KMS-11 (cell line): Measurements from ENCODE around the gene MRPS33.

ENCODE experiments used
- H2AFZ ChIP-seq: fragments of 200-600 bp; sonication (generic); 2 replicates; pipeline ENCODE4 v1.6.1; 2016; ENCODE audit warnings: antibody characterized with exemption, mixed run types, low read depth
- H3K27ac ChIP-seq: fragments of 200-600 bp; sonication (generic); 2 replicates; pipeline ENCODE4 v1.6.1; 2016; ENCODE audit warnings: mild to moderate bottlenecking, mixed run types
- H3K27me3 ChIP-seq: fragments of 200-600 bp; sonication (generic); 2 replicates; pipeline ENCODE4 v1.6.1; 2017; ENCODE audit warnings: mild to moderate bottlenecking, low read depth, mixed run types, moderate library complexity; ENCODE audit not compliant: insufficient read depth
- H3K36me3 ChIP-seq: fragments of 200-600 bp; sonication (generic); 2 replicates; pipeline ENCODE4 v1.6.1; 2017; ENCODE audit warnings: mild to moderate bottlenecking, mixed run types; ENCODE audit not compliant: insufficient read depth
- H3K4me1 ChIP-seq: fragments of 200-600 bp; sonication (generic); 2 replicates; pipeline ENCODE4 v1.6.1; 2016; ENCODE audit warnings: mild to moderate bottlenecking, low read depth, mixed run types; ENCODE audit not compliant: poor library complexity, severe bottlenecking
- H3K4me2 ChIP-seq: fragments of 200-600 bp; sonication (generic); 2 replicates; pipeline ENCODE4 v1.7.0; 2016; ENCODE audit warnings: mild to moderate bottlenecking, mixed run types
- H3K4me3 ChIP-seq: fragments of 200-600 bp; sonication (generic); IDR thresholded peaks from 2 replicates; pipeline ENCODE4 v1.6.1; 2017; ENCODE audit warnings: low read depth, low read length, mixed read lengths; ENCODE audit not compliant: insufficient read depth
- H3K79me2 ChIP-seq: fragments of 200-600 bp; sonication (generic); 2 replicates; pipeline ENCODE4 v1.6.1; 2016; ENCODE audit warnings: low read depth, mixed run types; ENCODE audit not compliant: insufficient read depth
- H3K9ac ChIP-seq: fragments of 200-600 bp; sonication (generic); 2 replicates; pipeline ENCODE4 v1.6.1; 2016; ENCODE audit warnings: mild to moderate bottlenecking, mixed run types
- H4K20me1 ChIP-seq: fragments of 200-600 bp; sonication (generic); 2 replicates; pipeline ENCODE4 v1.6.1; 2016; ENCODE audit warnings: mild to moderate bottlenecking, mixed run types; ENCODE audit not compliant: insufficient read depth
- CTCF ChIP-seq: fragments of 200-600 bp; sonication (generic); conservative IDR thresholded peaks from 2 replicates; pipeline ENCODE4 v1.6.1; 2017; ENCODE audit warnings: low read depth, mild to moderate bottlenecking, antibody characterized with exemption, low read length, moderate library complexity, mixed read lengths

Gene MRPS33

GRCh38 chr7:141011443-141011842 lies 3.3 kb downstream of the MRPS33 start:
- Histone ChIP-seq H3K9ac (no peak overlapping the region), H3K36me3 (no peaks in the 10 kb centered on the region; the same call in 1 of the 2 replicates), H3K4me1 (peaks cover 28% of the 10 kb centered on the region), H4K20me1 (no peaks in the 10 kb centered on the region), H3K4me3 (no peak overlapping the region), H2AFZ (no peak overlapping the region), H3K4me2 (no peak overlapping the region), H3K79me2 (peaks cover 9% of the 10 kb centered on the region; the same call in 1 of the 2 replicates), H3K27me3 (no peaks in the 10 kb centered on the region), H3K27ac (no peak overlapping the region)
- no peak for TF ChIP-seq CTCF

- H3K4me1 ChIP-seq: no peaks in the 10 kb centered on the region
- H4K20me1 ChIP-seq: no peaks in the 10 kb centered on the region
- no peak overlapping the region for H3K4me3 ChIP-seq
- TF ChIP-seq CTCF: no peak
- no peak overlapping the region for H2AFZ ChIP-seq
- H3K36me3 ChIP-seq: no peaks in the 10 kb centered on the region; the same call in 1 of the 2 replicates
- no peaks in the 10 kb centered on the region for H3K79me2 ChIP-seq
- H3K4me2 ChIP-seq: no peak overlapping the region
- no peak overlapping the region for H3K9ac ChIP-seq
- H3K27ac ChIP-seq: no peak overlapping the region
- H3K27me3 ChIP-seq: no peaks in the 10 kb centered on the region
Observed at GRCh38 chr7:141003172-141004065, 11.3 kb downstream of the MRPS33 start.

GRCh38 chr7:141001546-141001945 lies 13.2 kb downstream of the MRPS33 start:
- no peaks in the 10 kb centered on the region for H3K79me2 ChIP-seq
- H3K4me1 ChIP-seq: no peaks in the 10 kb centered on the region
- no peaks in the 10 kb centered on the region for H4K20me1 ChIP-seq
- H3K27ac ChIP-seq: no peak overlapping the region
- H2AFZ ChIP-seq: no peak overlapping the region
- H3K27me3 ChIP-seq: no peaks in the 10 kb centered on the region
- no peak overlapping the region for H3K4me2 ChIP-seq
- TF ChIP-seq CTCF: no peak
- H3K36me3 ChIP-seq: no peaks in the 10 kb centered on the region
- H3K4me3 ChIP-seq: no peak overlapping the region
- H3K9ac ChIP-seq: no peak overlapping the region

GRCh38 chr7:141001122-141001521 lies 13.6 kb downstream of the MRPS33 start:
- no peak overlapping the region for H2AFZ ChIP-seq
- H3K36me3 ChIP-seq: no peaks in the 10 kb centered on the region
- H3K27ac ChIP-seq: no peak overlapping the region
- H4K20me1 ChIP-seq: no peaks in the 10 kb centered on the region
- no peaks in the 10 kb centered on the region for H3K4me1 ChIP-seq
- H3K9ac ChIP-seq: no peak overlapping the region
- no peak overlapping the region for H3K4me2 ChIP-seq
- TF ChIP-seq CTCF: no peak
- H3K79me2 ChIP-seq: no peaks in the 10 kb centered on the region
- no peak overlapping the region for H3K4me3 ChIP-seq
- H3K27me3 ChIP-seq: no peaks in the 10 kb centered on the region
